Measurements from ENCODE around the gene RAP1A.

Gene RAP1A

GRCh38 chr1:111717450-111717849, 97.9 kb downstream of the RAP1A start:
- DNase-seq (ENCODE audit: low read depth in 1 of 2, low spot score in 1 of 2): no peak

DNA sequence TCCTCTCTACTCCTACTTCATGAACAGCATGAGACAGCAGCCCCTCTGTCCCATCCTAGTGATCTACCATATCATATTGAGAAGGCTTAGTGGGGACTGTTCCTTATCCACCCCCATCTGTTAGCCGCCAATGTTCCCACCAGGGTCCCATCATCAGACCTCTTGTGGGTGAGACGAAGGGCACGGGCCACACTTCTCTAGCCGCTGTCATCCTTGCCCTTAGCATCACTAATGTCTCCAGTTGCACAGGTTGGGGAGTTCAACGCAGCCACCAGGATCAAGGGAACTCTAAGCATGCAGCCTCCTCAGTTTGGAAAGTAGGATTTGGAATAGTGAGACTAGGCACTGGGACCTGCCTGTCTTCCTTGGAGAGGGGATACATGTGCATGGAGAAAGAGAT, 99.5 kb downstream of the RAP1A start:
- no peak for DNase-seq (ENCODE audit: low read depth in 1 of 2, low spot score in 1 of 2)

DNA sequence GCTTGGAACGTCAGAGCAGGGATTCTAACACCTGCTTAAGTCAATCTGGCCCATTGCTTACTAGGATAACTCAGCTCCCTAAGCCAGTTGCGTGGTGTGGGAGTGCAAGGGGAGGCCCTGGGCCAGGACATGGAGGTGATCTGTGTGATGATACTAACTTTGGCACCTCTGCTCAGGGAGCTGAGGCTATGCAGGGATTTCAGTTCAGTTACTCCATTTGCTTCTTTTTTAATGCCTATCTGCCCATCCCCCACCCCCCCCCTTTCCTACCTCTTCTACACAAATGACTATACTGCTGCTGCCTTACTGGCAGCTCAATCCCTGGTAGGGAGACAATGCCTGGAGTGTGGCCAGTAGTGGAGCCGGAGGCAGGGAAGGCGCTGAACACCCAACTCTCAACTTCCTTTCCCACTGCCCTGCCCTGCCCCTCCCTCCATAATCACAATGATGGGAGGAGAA, 100.1 kb downstream of the RAP1A start:
- DNase-seq (ENCODE audit: low read depth in 1 of 2, low spot score in 1 of 2): no peak

DNA sequence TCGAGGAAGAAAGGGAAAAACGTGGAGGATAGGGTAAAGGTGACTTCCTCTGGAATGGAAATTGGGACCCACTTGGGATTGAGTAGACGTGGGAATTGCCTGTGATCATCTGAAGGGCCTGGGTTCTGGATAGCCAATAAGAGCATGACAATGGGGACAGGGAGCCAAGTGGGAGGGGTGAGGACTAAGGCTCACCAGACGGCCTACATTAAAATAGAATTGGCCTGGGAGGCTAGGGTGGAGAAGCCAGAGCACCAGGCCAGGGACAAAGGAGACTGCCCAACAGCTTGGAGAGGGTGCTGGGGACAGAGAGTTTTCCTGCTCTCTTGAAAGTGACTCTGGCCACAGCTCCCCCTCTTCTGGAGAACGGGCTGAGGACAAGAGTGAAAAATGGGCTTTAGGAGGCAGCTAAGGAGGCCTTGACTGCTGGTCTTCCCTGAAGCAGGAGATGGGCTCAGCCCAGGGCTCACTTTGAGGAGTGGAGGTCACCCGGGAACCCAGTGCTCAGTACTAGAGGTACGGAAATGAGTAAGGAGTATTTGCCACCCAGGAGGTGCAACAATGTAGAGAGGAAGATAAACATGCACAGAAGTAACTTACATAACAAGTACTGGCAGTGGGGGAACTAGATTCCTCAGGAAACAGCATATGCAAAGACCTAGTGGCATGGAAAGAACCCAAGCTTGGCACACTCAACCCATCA, 100.8 kb downstream of the RAP1A start:
- no peak for DNase-seq (ENCODE audit: low read depth in 1 of 2, low spot score in 1 of 2)

DNA sequence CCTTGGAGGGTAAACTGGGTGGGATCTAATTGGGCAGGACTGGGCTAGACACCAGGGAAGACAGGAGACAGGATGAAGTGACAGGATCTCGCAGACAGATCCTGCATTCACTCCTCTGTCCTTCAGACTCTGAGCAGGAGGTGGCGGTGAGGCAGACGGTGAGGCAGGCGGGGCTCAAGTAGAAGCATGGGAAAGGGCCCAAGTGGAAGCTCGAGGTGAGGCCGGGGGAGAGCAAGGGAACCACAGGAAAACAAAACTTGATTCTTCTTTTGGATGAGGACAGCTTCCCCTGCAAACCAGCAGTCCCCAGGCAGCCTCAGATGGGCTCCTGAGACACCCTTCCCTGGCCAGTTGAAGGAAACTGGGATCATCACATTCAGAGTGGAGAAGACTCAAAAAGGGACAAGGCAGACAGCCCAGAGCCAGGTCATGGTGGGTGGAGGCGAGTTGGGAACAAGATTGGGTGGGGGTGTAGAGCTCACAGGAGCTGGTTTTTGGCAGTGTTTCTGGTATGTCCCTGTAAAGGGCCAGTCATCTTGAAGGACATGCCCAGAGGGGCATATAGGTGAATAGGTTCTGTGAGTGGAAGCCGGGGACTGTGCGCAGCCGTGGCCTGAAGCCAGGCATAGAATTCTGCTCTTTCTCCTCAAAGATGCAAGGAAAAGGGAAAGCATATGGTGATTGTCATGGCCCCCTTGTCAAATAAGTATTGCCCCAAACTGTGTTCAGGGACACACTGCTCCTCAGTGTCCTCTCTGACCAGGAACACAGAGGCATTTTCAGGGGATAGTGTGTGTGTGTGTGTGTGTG, 101.6 kb downstream of the RAP1A start:
- no peak for DNase-seq (ENCODE audit: low read depth in 1 of 2, low spot score in 1 of 2)

GRCh38 chr1:111723091-111723806, 103.7 kb downstream of the RAP1A start:
- DNase-seq (ENCODE audit: low read depth in 1 of 2, low spot score in 1 of 2): no peak

- DNase-seq (ENCODE audit: low read depth in 1 of 2, low spot score in 1 of 2): no peak
Observed at GRCh38 chr1:111723871-111724270, 104.3 kb downstream of the RAP1A start.

- no peak for DNase-seq (ENCODE audit: low read depth in 1 of 2, low spot score in 1 of 2)
Observed at GRCh38 chr1:111725192-111725591, 105.6 kb downstream of the RAP1A start.

GRCh38 chr1:111727056-111727455, 107.5 kb downstream of the RAP1A start:
- DNase-seq (ENCODE audit: low read depth in 1 of 2, low spot score in 1 of 2): no peak

GRCh38 chr1:111729271-111729921, 109.8 kb downstream of the RAP1A start:
- DNase-seq (ENCODE audit: low read depth in 1 of 2, low spot score in 1 of 2): no peak

GRCh38 chr1:111729946-111730681, 110.5 kb downstream of the RAP1A start:
- no peak for DNase-seq (ENCODE audit: low read depth in 1 of 2, low spot score in 1 of 2)

GRCh38 chr1:111730706-111731105, 111.1 kb downstream of the RAP1A start:
- DNase-seq (ENCODE audit: low read depth in 1 of 2, low spot score in 1 of 2): no peak

DNA sequence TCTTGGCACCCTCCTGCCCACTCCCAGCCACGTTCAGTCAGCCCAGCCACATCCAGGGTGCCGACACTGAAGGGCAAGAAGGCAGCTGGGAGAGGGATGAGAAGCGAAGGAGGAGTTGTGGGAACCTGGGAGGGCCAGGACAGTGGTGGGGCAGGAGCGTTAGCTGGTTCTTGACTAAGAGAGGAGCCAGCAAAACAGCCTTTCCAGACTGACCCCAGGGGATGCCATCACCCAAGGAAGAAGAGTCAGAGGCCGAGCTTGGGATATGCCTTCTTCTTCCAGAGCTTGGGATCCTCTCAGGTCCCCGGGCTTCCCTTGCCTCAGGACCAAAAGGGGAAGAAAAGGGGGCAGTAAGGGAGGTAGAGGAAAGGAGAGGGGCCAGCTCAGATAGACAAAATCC, 112.4 kb downstream of the RAP1A start:
- DNase-seq (ENCODE audit: low read depth in 1 of 2, low spot score in 1 of 2): no peak

DNA sequence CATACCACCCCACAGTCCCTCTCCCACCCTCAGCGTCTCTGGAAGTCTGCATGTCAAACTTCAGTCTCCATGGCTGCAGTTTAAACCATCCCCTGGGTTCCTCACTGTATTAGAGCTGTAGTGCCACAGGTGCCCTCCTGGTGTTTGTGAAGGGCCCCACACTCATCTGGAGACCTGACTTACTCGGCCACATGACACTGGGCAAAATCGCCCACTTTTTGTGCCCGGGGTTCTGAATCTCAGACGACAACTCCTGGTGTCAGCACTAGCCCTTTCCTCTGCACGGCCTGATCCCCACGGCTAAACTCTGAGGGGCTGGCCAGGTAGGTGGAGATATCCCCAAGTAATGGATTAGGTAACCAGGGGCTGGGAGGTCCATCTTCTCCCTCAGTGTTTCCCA, 113.1 kb downstream of the RAP1A start:
- no peak for DNase-seq (ENCODE audit: low read depth in 1 of 2, low spot score in 1 of 2)

DNA sequence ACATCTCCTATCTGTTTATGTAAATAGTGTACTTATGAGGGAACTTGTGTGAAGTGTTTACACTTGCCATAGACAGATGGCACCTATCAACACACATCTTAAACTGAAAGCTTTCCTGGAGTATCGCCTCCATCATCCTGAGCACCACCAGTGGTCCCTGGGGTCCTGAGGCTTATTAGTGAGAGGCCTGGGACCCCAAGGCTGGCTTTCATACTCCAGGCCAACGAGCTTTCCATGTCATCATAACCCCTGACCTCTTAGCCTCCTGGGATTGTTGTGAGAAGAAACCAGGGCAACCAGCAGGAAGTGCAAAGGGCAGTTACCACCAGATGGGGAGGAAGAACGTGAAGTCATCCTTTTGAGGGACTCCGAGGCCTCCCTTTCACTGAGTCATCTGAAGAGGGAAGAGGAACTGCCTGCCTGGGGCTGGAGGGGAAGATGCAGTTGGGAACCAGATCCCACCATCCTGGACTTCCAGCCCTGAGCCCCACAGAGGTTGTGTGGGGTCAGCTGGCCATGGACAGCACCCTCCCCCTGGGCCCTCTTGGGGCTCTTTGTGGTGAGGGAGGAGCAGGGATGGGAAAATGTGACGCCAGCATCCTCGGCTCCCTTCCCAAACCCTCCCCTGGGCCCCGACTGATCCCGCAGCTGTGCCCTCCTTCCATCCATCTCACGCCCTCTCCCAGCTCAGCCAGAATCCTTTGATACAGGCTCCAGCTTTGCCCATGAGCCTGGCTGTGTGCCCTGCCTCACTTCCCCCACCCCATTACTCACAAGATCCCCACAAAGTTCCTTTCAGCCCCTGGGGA, 113.8 kb downstream of the RAP1A start:
- no peak for DNase-seq (ENCODE audit: low read depth in 1 of 2, low spot score in 1 of 2)

DNA sequence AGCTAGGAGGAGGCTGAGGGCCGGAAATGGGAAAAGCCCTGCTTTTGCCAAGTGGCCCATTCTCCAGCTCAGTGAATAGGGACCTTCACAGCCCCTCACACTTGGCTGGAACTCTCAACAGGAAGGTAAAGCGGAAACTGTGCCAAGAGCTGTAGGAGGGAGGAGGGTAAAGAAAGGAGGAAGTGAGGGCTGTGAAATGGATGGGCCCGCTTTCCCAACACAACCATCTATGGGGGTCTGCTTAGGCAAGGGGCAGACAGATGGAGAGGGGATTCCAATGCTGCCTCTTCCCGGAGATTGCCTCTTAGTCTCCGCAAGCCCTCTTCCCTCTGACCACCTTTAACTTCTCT, 114.4 kb downstream of the RAP1A start:
- no peak for DNase-seq (ENCODE audit: low read depth in 1 of 2, low spot score in 1 of 2)

DNA sequence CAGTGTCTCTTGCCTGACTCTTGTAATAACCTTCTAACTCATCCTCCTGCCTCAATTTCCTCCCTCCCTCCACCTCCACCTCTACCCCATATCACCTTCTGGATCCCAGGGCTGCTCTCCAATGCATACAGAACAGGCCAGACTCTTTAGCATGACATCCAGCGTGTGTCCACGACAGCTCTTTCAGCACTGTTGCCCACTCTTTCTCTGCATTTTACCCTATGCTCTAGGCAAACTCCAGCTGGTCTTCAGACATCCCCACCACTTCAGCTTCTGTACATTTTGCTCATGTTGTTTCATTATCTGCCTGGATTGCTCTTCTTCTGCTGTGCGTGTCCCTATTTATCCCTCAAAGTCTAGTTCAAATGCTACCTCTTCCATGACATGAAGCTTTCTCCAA, 114.8 kb downstream of the RAP1A start:
- no peak for DNase-seq (ENCODE audit: low read depth in 1 of 2, low spot score in 1 of 2)

- DNase-seq (ENCODE audit: low read depth in 1 of 2, low spot score in 1 of 2): no peak
Observed at GRCh38 chr1:111734856-111735255, 115.3 kb downstream of the RAP1A start.

DNA sequence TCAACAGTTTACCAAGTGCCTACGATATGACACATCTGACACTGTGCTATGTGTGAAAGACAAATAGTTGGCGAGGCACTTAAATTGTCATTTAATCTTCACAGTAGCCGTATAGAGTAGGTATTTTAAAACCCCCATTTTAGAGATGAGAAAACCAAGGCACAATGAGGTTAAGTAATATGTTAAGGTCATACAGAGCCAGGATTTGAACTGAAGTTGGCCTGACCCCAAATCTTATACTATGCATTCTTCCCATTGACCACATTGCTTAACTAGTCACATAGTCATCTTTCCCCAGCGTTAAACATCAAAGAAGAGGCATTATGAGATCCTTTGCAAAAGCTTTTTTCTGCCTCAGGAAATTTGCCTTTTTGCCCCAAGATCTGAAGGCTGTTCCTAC, 115.7 kb downstream of the RAP1A start:
- no peak for DNase-seq (ENCODE audit: low read depth in 1 of 2, low spot score in 1 of 2)
